ENCODE results near the gene APRT.

- TF ChIP-seq CTCF (IDR thresholded peaks at IDR 0.05 in 4 of 5, conservative IDR thresholded peaks at IDR 0.05 in 1 of 5) (no peak), POLR2A (IDR thresholded peaks at IDR 0.05) (no peak)
These were observed 43.4 kb upstream of the APRT start for GRCh38 chr16:88855176-88855575.
